Fibroblast of lung (primary cell): ENCODE measurements around the gene CLSTN1. TPM values are rescaled to one million over a fixed set of nuclear protein-coding genes. Genes with fewer than 3 reads are reported as not detected.
"Not testable (repeated sequence)": the region's sequence is repeated elsewhere in the genome, so short reads cannot be mapped to it uniquely, and the experiment has no call there.

Experiments used
- DNase-seq, 2 donors: peaks; one replicate each; pipeline versions ENCODE4 v3.0.0 to v3.0.0-alpha.2; 2010; ENCODE audit warnings: low read depth in 2 of 2
- H2AFZ ChIP-seq: 2 replicates; pipeline ENCODE4 v1.5.1; 2012; ENCODE audit warnings: low read length, control low read depth, inconsistent platforms
- H3K27ac ChIP-seq: 2 replicates; pipeline ENCODE4 v1.5.1; 2011; ENCODE audit warnings: low read length, control low read depth; ENCODE audit not compliant: insufficient read depth
- H3K27me3 ChIP-seq: 2 replicates; pipeline ENCODE4 v1.5.1; 2011; ENCODE audit warnings: mild to moderate bottlenecking, low read length; ENCODE audit not compliant: control insufficient read depth, insufficient read depth
- H3K36me3 ChIP-seq: 2 replicates; pipeline ENCODE4 v1.5.1; 2011; ENCODE audit warnings: low read length; ENCODE audit not compliant: control insufficient read depth, insufficient read depth
- H3K4me1 ChIP-seq: 2 replicates; pipeline ENCODE4 v1.5.1; 2011; ENCODE audit warnings: low read length; ENCODE audit not compliant: control insufficient read depth, insufficient read depth; ENCODE audit errors: extremely low read depth
- H3K4me2 ChIP-seq: 2 replicates; pipeline ENCODE4 v1.5.1; 2011; ENCODE audit warnings: low read length, control low read depth; ENCODE audit not compliant: insufficient read depth; ENCODE audit errors: extremely low read depth
- H3K4me3 ChIP-seq, 4 experiments: fragments of 200-600 bp in 1 of 4; sonication (generic) in 1 of 4; replicated peaks in 1 of 4; 2 replicates each; pipeline ENCODE4 v1.5.1; 2011 to 2016; ENCODE audit warnings: low read length in 4 of 4, low read depth in 3 of 4, mild to moderate bottlenecking in 3 of 4, control low read depth in 2 of 4, inconsistent platforms in 1 of 4, mixed read lengths in 1 of 4; ENCODE audit not compliant: insufficient read depth in 1 of 4; ENCODE audit errors: control extremely low read depth in 1 of 4
- H3K79me2 ChIP-seq: 2 replicates; pipeline ENCODE4 v1.5.1; 2012; ENCODE audit warnings: mild to moderate bottlenecking, low read length, inconsistent platforms; ENCODE audit not compliant: control insufficient read depth, insufficient read depth
- H3K9ac ChIP-seq: 2 replicates; pipeline ENCODE4 v1.5.1; 2011; ENCODE audit warnings: mild to moderate bottlenecking, low read length, control low read depth; ENCODE audit not compliant: insufficient read depth
- H3K9me3 ChIP-seq: 2 replicates; pipeline ENCODE4 v1.5.1; 2012; ENCODE audit warnings: low read depth, low read length; ENCODE audit not compliant: control insufficient read depth, insufficient read depth
- H4K20me1 ChIP-seq: 2 replicates; pipeline ENCODE4 v1.5.1; 2011; ENCODE audit warnings: low read length; ENCODE audit not compliant: control insufficient read depth, insufficient read depth; ENCODE audit errors: extremely low read depth
- CTCF ChIP-seq, 2 donors: IDR thresholded peaks in 1 of 2; conservative IDR thresholded peaks in 1 of 2; 1 replicate in 1 of 2; 2 replicates in 1 of 2; pipeline ENCODE4 v1.5.1; 2011 to 2012; ENCODE audit warnings: low read length in 2 of 2, control low read depth in 1 of 2, inconsistent platforms in 1 of 2, low read depth in 1 of 2, mild to moderate bottlenecking in 1 of 2
- EZH2 ChIP-seq: IDR thresholded peaks from 2 replicates; pipeline ENCODE4 v1.5.1; 2012; ENCODE audit warnings: low read length, control low read depth, mild to moderate bottlenecking; ENCODE audit errors: missing control alignments
- polyA plus RNA-seq, 2 donors: library from polyadenylated mRNA; depleted of rRNA in 1 of 2; stranded (reverse) in 1 of 2; unstranded in 1 of 2; fragments of >200 nt; gene quantifications; 2 replicates each; pipeline ENCODE4 v1.2.1, GENCODE V29; 2011 to 2012; ENCODE audit warnings: missing spikeins in 1 of 2
- total RNA-seq: library from RNA; depleted of rRNA; stranded (reverse); fragments of >200 nt; gene quantifications from 2 replicates; pipeline ENCODE4 v1.2.1, GENCODE V29; 2014

Gene CLSTN1
- total and polyA plus RNA-seq, 2 donors (not counting 1 experiment from before 2014, with no cell fraction given), result 57.4 to 115 TPM

GRCh38 chr1:9793291-9793690 lies 30.5 kb downstream of the CLSTN1 start:
- H3K27me3 ChIP-seq, result no peaks in the 10 kb centered on the region
- H3K4me1 ChIP-seq, result no peaks in the 10 kb centered on the region
- no peaks in the 10 kb centered on the region for H3K36me3 ChIP-seq
- TF ChIP-seq EZH2 (no peak), CTCF (conservative IDR thresholded peaks at IDR 0.05 in 1 of 2, IDR thresholded peaks at IDR 0.05 in 1 of 2; ENCODE audit: low read depth in 1 of 2, low read length in 2 of 2) (no peak)
- no peak overlapping the region for H3K4me2 ChIP-seq
- H3K27ac ChIP-seq, result no peak overlapping the region
- H3K9me3 ChIP-seq, result no peaks in the 10 kb centered on the region
- no peak overlapping the region for H3K4me3 ChIP-seq
- peaks cover 17% of the 10 kb centered on the region for H3K79me2 ChIP-seq
- H4K20me1 ChIP-seq, result peaks cover 2% of the 10 kb centered on the region
- H3K9ac ChIP-seq, result no peak overlapping the region
- no peak for DNase-seq
- no peak overlapping the region for H2AFZ ChIP-seq

- no peaks in the 10 kb centered on the region for H3K4me1 ChIP-seq
- H3K9ac ChIP-seq, result no peak overlapping the region
- peak; percentile 24 to 34 for DNase-seq
- no peaks in the 10 kb centered on the region for H3K27me3 ChIP-seq
- TF ChIP-seq CTCF (conservative IDR thresholded peaks at IDR 0.05 in 1 of 2, IDR thresholded peaks at IDR 0.05 in 1 of 2; ENCODE audit: low read depth in 1 of 2, low read length in 2 of 2) (no peak), EZH2 (no peak)
- no peak overlapping the region for H3K4me3 ChIP-seq
- peaks cover 2% of the 10 kb centered on the region for H4K20me1 ChIP-seq
- H3K36me3 ChIP-seq, result no peaks in the 10 kb centered on the region
- H3K9me3 ChIP-seq, result no peaks in the 10 kb centered on the region
- peaks cover 15% of the 10 kb centered on the region for H3K79me2 ChIP-seq
- H3K4me2 ChIP-seq, result no peak overlapping the region
- H2AFZ ChIP-seq, result no peak overlapping the region
- no peak overlapping the region for H3K27ac ChIP-seq
These were observed 31.4 kb downstream of the CLSTN1 start for GRCh38 chr1:9792156-9793042.

- H3K4me2 ChIP-seq, H3K4me1 ChIP-seq, H2AFZ ChIP-seq, H3K4me3 ChIP-seq, H3K9me3 ChIP-seq, H3K27me3 ChIP-seq, H3K27ac ChIP-seq, DNase-seq, H3K36me3 ChIP-seq, H3K9ac ChIP-seq, H4K20me1 ChIP-seq: not testable (repeated sequence)
- peaks cover 11% of the 10 kb centered on the region for H3K79me2 ChIP-seq
These were observed 34.1 kb downstream of the CLSTN1 start for GRCh38 chr1:9789700-9790099.
